Measurements from ENCODE around the gene GBGT1.

GBGT1 gene

GRCh38 chr9:133164191-133164590 is 477 bp upstream of the GBGT1 start:
- Histone ChIP-seq H3K27ac (ENCODE audit: low read length) (no peak overlapping the region), H3K9me3 (ENCODE audit: control insufficient read depth, insufficient read depth, low read length) (no peaks in the 10 kb centered on the region), H3K36me3 (ENCODE audit: control insufficient read depth, insufficient read depth, low read length) (no peaks in the 10 kb centered on the region; the same call in 1 of the 2 replicates), H3K27me3 (ENCODE audit: control insufficient read depth, insufficient read depth, low read length) (peaks cover 7% of the 10 kb centered on the region; the same call in 1 of the 2 replicates), H3K4me3 (ENCODE audit: low read length) (no peak overlapping the region; the same call in 1 of the 2 replicates), H3K4me1 (ENCODE audit: control insufficient read depth, insufficient read depth, low read length) (peaks cover 6% of the 10 kb centered on the region; the same call in 1 of the 2 replicates)
- no peak for DNase-seq (ENCODE audit: low read depth, low spot score)
- no CpG with 5 or more reads among the region's 13 CpGs for WGBS (ENCODE audit: insufficient coverage, insufficient read length)

- H3K27ac ChIP-seq (ENCODE audit: low read length): no peak overlapping the region
Observed at GRCh38 chr9:133162861-133163503, 732 bp downstream of the GBGT1 start.

GRCh38 chr9:133161547-133161950 is 2.2 kb downstream of the GBGT1 start:
- no CpG with 5 or more reads among the region's 4 CpGs for WGBS (ENCODE audit: insufficient coverage, insufficient read length)
- DNase-seq (ENCODE audit: low read depth, low spot score): no peak
- H3K4me1 ChIP-seq (ENCODE audit: control insufficient read depth, insufficient read depth, low read length): peaks cover 6% of the 10 kb centered on the region; the same call in 1 of the 2 replicates
- peaks cover 7% of the 10 kb centered on the region; the same call in 1 of the 2 replicates for H3K27me3 ChIP-seq (ENCODE audit: control insufficient read depth, insufficient read depth, low read length)
- H3K27ac ChIP-seq (ENCODE audit: low read length): no peak overlapping the region
- no peaks in the 10 kb centered on the region; the same call in 1 of the 2 replicates for H3K36me3 ChIP-seq (ENCODE audit: control insufficient read depth, insufficient read depth, low read length)
- no peak overlapping the region for H3K4me3 ChIP-seq (ENCODE audit: low read length)
- H3K9me3 ChIP-seq (ENCODE audit: control insufficient read depth, insufficient read depth, low read length): no peaks in the 10 kb centered on the region

More at GRCh38 chr9:133162861-133163503, 732 bp downstream of the GBGT1 start:
- WGBS (ENCODE audit: insufficient coverage, insufficient read length): no CpG with 5 or more reads among the region's 54 CpGs
- Histone ChIP-seq H3K9me3 (ENCODE audit: control insufficient read depth, insufficient read depth, low read length) (no peaks in the 10 kb centered on the region), H3K27me3 (ENCODE audit: control insufficient read depth, insufficient read depth, low read length) (peaks cover 7% of the 10 kb centered on the region; the same call in 1 of the 2 replicates), H3K36me3 (ENCODE audit: control insufficient read depth, insufficient read depth, low read length) (no peaks in the 10 kb centered on the region; the same call in 1 of the 2 replicates), H3K4me1 (ENCODE audit: control insufficient read depth, insufficient read depth, low read length) (peaks cover 6% of the 10 kb centered on the region; the same call in 1 of the 2 replicates), H3K4me3 (ENCODE audit: low read length) (peak overlapping the region; percentile 78; the same call in 1 of the 2 replicates)
- no peak for DNase-seq (ENCODE audit: low read depth, low spot score)

GRCh38 chr9:133160742-133161546 is 2.8 kb downstream of the GBGT1 start:
- no peak for DNase-seq (ENCODE audit: low read depth, low spot score)
- H3K27me3 ChIP-seq (ENCODE audit: control insufficient read depth, insufficient read depth, low read length): peaks cover 7% of the 10 kb centered on the region; the same call in 1 of the 2 replicates
- no peak overlapping the region for H3K27ac ChIP-seq (ENCODE audit: low read length)
- WGBS (ENCODE audit: insufficient coverage, insufficient read length): no CpG with 5 or more reads among the region's 9 CpGs
- H3K4me1 ChIP-seq (ENCODE audit: control insufficient read depth, insufficient read depth, low read length): peaks cover 6% of the 10 kb centered on the region; the same call in 1 of the 2 replicates
- H3K4me3 ChIP-seq (ENCODE audit: low read length): no peak overlapping the region
- H3K36me3 ChIP-seq (ENCODE audit: control insufficient read depth, insufficient read depth, low read length): no peaks in the 10 kb centered on the region; the same call in 1 of the 2 replicates
- no peaks in the 10 kb centered on the region for H3K9me3 ChIP-seq (ENCODE audit: control insufficient read depth, insufficient read depth, low read length)

- WGBS (ENCODE audit: insufficient coverage, insufficient read length): no CpG with 5 or more reads among the region's 3 CpGs
- no peak overlapping the region for H3K27ac ChIP-seq (ENCODE audit: low read length)
- H3K27me3 ChIP-seq (ENCODE audit: control insufficient read depth, insufficient read depth, low read length): peaks cover 7% of the 10 kb centered on the region; the same call in 1 of the 2 replicates
- H3K36me3 ChIP-seq (ENCODE audit: control insufficient read depth, insufficient read depth, low read length): no peaks in the 10 kb centered on the region; the same call in 1 of the 2 replicates
- peaks cover 5% of the 10 kb centered on the region; the same call in 1 of the 2 replicates for H3K4me1 ChIP-seq (ENCODE audit: control insufficient read depth, insufficient read depth, low read length)
- no peak for DNase-seq (ENCODE audit: low read depth, low spot score)
- no peak overlapping the region for H3K4me3 ChIP-seq (ENCODE audit: low read length)
- no peaks in the 10 kb centered on the region for H3K9me3 ChIP-seq (ENCODE audit: control insufficient read depth, insufficient read depth, low read length)
Observed at GRCh38 chr9:133158695-133159094, 5.0 kb downstream of the GBGT1 start.

GRCh38 chr9:133155156-133155555 is 8.6 kb downstream of the GBGT1 start:
- H3K4me3 ChIP-seq (ENCODE audit: low read length): no peak overlapping the region
- no peaks in the 10 kb centered on the region for H3K9me3 ChIP-seq (ENCODE audit: control insufficient read depth, insufficient read depth, low read length)
- no peaks in the 10 kb centered on the region for H3K27me3 ChIP-seq (ENCODE audit: control insufficient read depth, insufficient read depth, low read length)
- H3K27ac ChIP-seq (ENCODE audit: low read length): no peak overlapping the region
- no peaks in the 10 kb centered on the region for H3K36me3 ChIP-seq (ENCODE audit: control insufficient read depth, insufficient read depth, low read length)
- no peak for DNase-seq (ENCODE audit: low read depth, low spot score)
- no peaks in the 10 kb centered on the region for H3K4me1 ChIP-seq (ENCODE audit: control insufficient read depth, insufficient read depth, low read length)
- no CpG with 5 or more reads among the region's 9 CpGs for WGBS (ENCODE audit: insufficient coverage, insufficient read length)

GRCh38 chr9:133154097-133154989 is 9.4 kb downstream of the GBGT1 start:
- H3K4me1 ChIP-seq (ENCODE audit: control insufficient read depth, insufficient read depth, low read length): no peaks in the 10 kb centered on the region
- H3K36me3 ChIP-seq (ENCODE audit: control insufficient read depth, insufficient read depth, low read length): no peaks in the 10 kb centered on the region
- H3K4me3 ChIP-seq (ENCODE audit: low read length): no peak overlapping the region

GRCh38 chr9:133153227-133154096 is 10.3 kb downstream of the GBGT1 start:
- H3K4me3 ChIP-seq (ENCODE audit: low read length): no peak overlapping the region
- no CpG with 5 or more reads among the region's 36 CpGs for WGBS (ENCODE audit: insufficient coverage, insufficient read length)
- H3K9me3 ChIP-seq (ENCODE audit: control insufficient read depth, insufficient read depth, low read length): no peaks in the 10 kb centered on the region
- H3K27ac ChIP-seq (ENCODE audit: low read length): no peak overlapping the region
- no peaks in the 10 kb centered on the region for H3K4me1 ChIP-seq (ENCODE audit: control insufficient read depth, insufficient read depth, low read length)
- no peaks in the 10 kb centered on the region for H3K27me3 ChIP-seq (ENCODE audit: control insufficient read depth, insufficient read depth, low read length)
- DNase-seq (ENCODE audit: low read depth, low spot score): no peak
- no peaks in the 10 kb centered on the region for H3K36me3 ChIP-seq (ENCODE audit: control insufficient read depth, insufficient read depth, low read length)

More at GRCh38 chr9:133154097-133154989, 9.4 kb downstream of the GBGT1 start:
- no CpG with 5 or more reads among the region's 13 CpGs for WGBS (ENCODE audit: insufficient coverage, insufficient read length)
- Histone ChIP-seq H3K27ac (ENCODE audit: low read length) (no peak overlapping the region), H3K27me3 (ENCODE audit: control insufficient read depth, insufficient read depth, low read length) (no peaks in the 10 kb centered on the region), H3K9me3 (ENCODE audit: control insufficient read depth, insufficient read depth, low read length) (no peaks in the 10 kb centered on the region)
- no peak for DNase-seq (ENCODE audit: low read depth, low spot score)

Data from iPS DF 6.9 (cell line).